HCT116 (cell line): Measurements from ENCODE around the gene APOBEC3F. TPM values are rescaled to one million over a fixed set of nuclear protein-coding genes. Genes with fewer than 3 reads are reported as not detected.

Source experiments
- ATAC-seq: fragments of 200-7000 bp; cut with Tn5 transposase; 2 replicates; pipeline ENCODE4 v1.9.1; 2020; ENCODE audit warnings: mild to moderate bottlenecking, moderate library complexity
- BruUV-seq: library from RNA; stranded (reverse); fragments of 400-500 nt; replicated peaks from 2 replicates; lab custom pipeline; 2021; lab: Mats Ljungman, UMichigan
- CTCF ChIA-PET: fragments of 300-600 bp; sonication (Branson Sonifier 250); formaldehyde crosslinking; loops from one replicate; lab custom pipeline; 2021; ENCODE audit warnings: antibody characterized with exemption; lab: Charles Lee
- POLR2A ChIA-PET: fragments of 300-600, 350-600 bp; sonication (Branson Sonifier 250); formaldehyde crosslinking; loops from one replicate; lab custom pipeline; 2021; ENCODE audit warnings: antibody characterized with exemption; lab: Charles Lee
- RAD21 ChIA-PET, 2 experiments: fragments of 300-600 bp; sonication (Branson Sonifier 250); formaldehyde crosslinking; loops; one replicate each; lab custom pipeline; 2023; ENCODE audit warnings: low total read pairs in 2 of 2; ENCODE audit not compliant: uncharacterized antibody in 2 of 2, unreplicated experiment in 2 of 2, low non-redundant PET in 1 of 2; lab: Charles Lee
- DNase-seq: peaks from one replicate; pipeline ENCODE4 v3.0.0-alpha.2; 2010; ENCODE audit warnings: low read depth, low spot score
- H2AFZ ChIP-seq: fragments of 200-600 bp; shearing (Covaris generic), sonication (generic); 2 replicates; pipeline ENCODE4 v1.6.1; 2017; ENCODE audit warnings: low read depth, mixed run types, mixed read lengths, antibody characterized with exemption, low read length; ENCODE audit not compliant: poor library complexity, severe bottlenecking
- H3K27ac ChIP-seq: 2 replicates; pipeline ENCODE4 v1.5.1; 2012; ENCODE audit warnings: low read depth, low read length
- H3K27me3 ChIP-seq: fragments of 200-600 bp; sonication (generic); 2 replicates; pipeline ENCODE4 v1.6.1; 2016; ENCODE audit warnings: mixed run types, low read length, mixed read lengths; ENCODE audit not compliant: insufficient read depth
- H3K36me3 ChIP-seq, 2 experiments: fragments of 200-500 bp in 1 of 2; fragments of 200-600 bp in 1 of 2; sonication (Bioruptor generic) in 1 of 2; sonication (generic) in 1 of 2; 2 replicates each; pipeline versions ENCODE4 v1.5.1 to v1.6.1; 2014 to 2016; ENCODE audit warnings: low read length in 2 of 2, inconsistent platforms in 1 of 2, mixed read lengths in 1 of 2, mixed run types in 1 of 2; ENCODE audit not compliant: insufficient read depth in 2 of 2, control insufficient read depth in 1 of 2
- H3K4me1 ChIP-seq, 2 experiments: fragments of 200-600 bp in 1 of 2; sonication (generic) in 1 of 2; 2 replicates each; pipeline versions ENCODE4 v1.5.1 to v1.6.1; 2012 to 2017; ENCODE audit warnings: low read length in 2 of 2, inconsistent platforms in 1 of 2, mild to moderate bottlenecking in 1 of 2, mixed read lengths in 1 of 2, mixed run types in 1 of 2, moderate library complexity in 1 of 2; ENCODE audit not compliant: insufficient read depth in 2 of 2, control insufficient read depth in 1 of 2
- H3K4me2 ChIP-seq: fragments of 200-600 bp; sonication (generic); 2 replicates; pipeline ENCODE4 v1.6.1; 2017; ENCODE audit warnings: mixed run types, low read length, mixed read lengths
- H3K4me3 ChIP-seq, 2 experiments: fragments of 200-600 bp in 1 of 2; sonication (generic) in 1 of 2; replicated peaks in 1 of 2; 2 replicates each; pipeline ENCODE4 v1.5.1; 2011 to 2016; ENCODE audit warnings: low read length in 2 of 2, control low read depth in 1 of 2, low read depth in 1 of 2, mild to moderate bottlenecking in 1 of 2, mixed read lengths in 1 of 2, mixed run types in 1 of 2
- H3K79me2 ChIP-seq: fragments of 200-600 bp; sonication (generic); 2 replicates; pipeline ENCODE4 v1.6.1; 2017; ENCODE audit warnings: mild to moderate bottlenecking, mixed run types, low read length, moderate library complexity, mixed read lengths; ENCODE audit not compliant: insufficient read depth
- H3K9ac ChIP-seq: fragments of 200-600 bp; sonication (generic); 2 replicates; pipeline ENCODE4 v1.6.1; 2016; ENCODE audit warnings: low read length, mixed read lengths
- H3K9me2 ChIP-seq: fragments of 200-600 bp; sonication (generic), shearing (Covaris generic); 2 replicates; pipeline ENCODE4 v1.6.1; 2017; ENCODE audit warnings: mixed run types, mild to moderate bottlenecking, moderate library complexity; ENCODE audit not compliant: insufficient read depth
- H3K9me3 ChIP-seq, 2 experiments: fragments of 200-500 bp in 1 of 2; fragments of 200-600 bp in 1 of 2; sonication (Bioruptor generic) in 1 of 2; sonication (generic) in 1 of 2; 2 replicates each; pipeline ENCODE4 v1.6.1; 2014 to 2017; ENCODE audit warnings: low read length in 2 of 2, mixed read lengths in 2 of 2, inconsistent platforms in 1 of 2, low read depth in 1 of 2, mild to moderate bottlenecking in 1 of 2, mixed run types in 1 of 2, moderate library complexity in 1 of 2; ENCODE audit not compliant: control insufficient read depth in 1 of 2, insufficient read depth in 1 of 2
- H4K20me1 ChIP-seq: fragments of 200-600 bp; sonication (generic), shearing (Covaris generic); 2 replicates; pipeline ENCODE4 v1.6.1; 2017; ENCODE audit warnings: mixed run types, mild to moderate bottlenecking, moderate library complexity; ENCODE audit not compliant: insufficient read depth
- ATF3 ChIP-seq: IDR thresholded peaks from 2 replicates; pipeline ENCODE4 v1.6.1; 2012
- CEBPB ChIP-seq: IDR thresholded peaks from 2 replicates; pipeline ENCODE4 v1.6.1; 2012; ENCODE audit warnings: low read depth
- CTCF ChIP-seq, 3 experiments: fragments of 200-600 bp in 1 of 3; sonication (generic) in 1 of 3; IDR thresholded peaks in 2 of 3; conservative IDR thresholded peaks in 1 of 3; 2 replicates each; pipeline ENCODE4 v1.5.1; 2012 to 2017; ENCODE audit warnings: low read depth in 2 of 3, low read length in 2 of 3, antibody characterized with exemption in 1 of 3, borderline replicate concordance in 1 of 3, control low read depth in 1 of 3, mild to moderate bottlenecking in 1 of 3, mixed read lengths in 1 of 3, mixed run types in 1 of 3, moderate library complexity in 1 of 3; ENCODE audit not compliant: insufficient read depth in 1 of 3
- EGR1 ChIP-seq: IDR thresholded peaks from 2 replicates; pipeline ENCODE4 v1.6.1; 2012; ENCODE audit warnings: low read depth
- ELF1 ChIP-seq: IDR thresholded peaks from 2 replicates; pipeline ENCODE4 v1.6.1; 2012; ENCODE audit warnings: low read depth, borderline replicate concordance
- EZH2 ChIP-seq: fragments of 200-600 bp; sonication (generic); IDR thresholded peaks from 2 replicates; pipeline ENCODE4 v1.6.1; 2017; ENCODE audit warnings: antibody characterized with exemption, mixed run types
- EZH2phosphoT487 ChIP-seq: fragments of 200-600 bp; IDR thresholded peaks from 2 replicates; pipeline ENCODE4 v1.6.1; 2018; ENCODE audit warnings: antibody characterized with exemption, borderline replicate concordance
- JUND ChIP-seq: IDR thresholded peaks from 2 replicates; pipeline ENCODE4 v1.6.1; 2012
- MAX ChIP-seq: IDR thresholded peaks from 2 replicates; pipeline ENCODE4 v1.6.1; 2012
- RAD21 ChIP-seq: IDR thresholded peaks from 2 replicates; pipeline ENCODE4 v1.6.1; 2012; ENCODE audit warnings: low read depth, mild to moderate bottlenecking
- REST ChIP-seq: IDR thresholded peaks from 2 replicates; pipeline ENCODE4 v1.6.1; 2012; ENCODE audit warnings: low read depth
- SIN3A ChIP-seq: IDR thresholded peaks from 2 replicates; pipeline ENCODE4 v1.6.1; 2012; ENCODE audit warnings: low read depth
- SRF ChIP-seq: IDR thresholded peaks from 2 replicates; pipeline ENCODE4 v1.6.1; 2012; ENCODE audit warnings: low read depth
- YY1 ChIP-seq: IDR thresholded peaks from 2 replicates; pipeline ENCODE4 v1.6.1; 2011; ENCODE audit warnings: low read length, low read depth, moderate library complexity, mild to moderate bottlenecking; ENCODE audit not compliant: insufficient replicate concordance; ENCODE audit errors: extremely low read depth
- ZFX ChIP-seq: fragments of 450-650 bp; IDR thresholded peaks from 2 replicates; pipeline ENCODE4 v1.6.1; 2017
- ZNF274 ChIP-seq: fragments of 200-500 bp; sonication (Bioruptor generic); IDR thresholded peaks from 2 replicates; pipeline ENCODE4 v1.6.1; 2014; ENCODE audit warnings: mild to moderate bottlenecking, low read depth, low read length, inconsistent platforms
- intact Hi-C: fragments of 100-400 bp; cut with micrococcal nuclease; formaldehyde crosslinking; loops from 2 replicates; pipeline ENCODE4 v1.10.0; 2022
- total RNA-seq: library from RNA; stranded (reverse); gene quantifications from one replicate; pipeline ENCODE4 v1.2.1, GENCODE V29; 2021; ENCODE audit not compliant: unreplicated experiment

Gene APOBEC3F
- total RNA-seq, 1 experiment from 2014 or later: 11.1 TPM

GRCh38 chr22:39016592-39016991, 24.1 kb upstream of the APOBEC3F start (continued):
- TF ChIP-seq CTCF (IDR thresholded peaks at IDR 0.05 in 2 of 3, conservative IDR thresholded peaks at IDR 0.05 in 1 of 3; ENCODE audit: borderline replicate concordance in 1 of 3, insufficient read depth in 1 of 3, low read depth in 2 of 3, low read length in 2 of 3): no peak
- TF ChIP-seq ELF1: no peak
- no peak for TF ChIP-seq YY1
- TF ChIP-seq ZNF274: no peak
- no peak for TF ChIP-seq JUND
- TF ChIP-seq SRF: no peak
- TF ChIP-seq EZH2phosphoT487: no peak

- Histone ChIP-seq H3K4me3 (no peak overlapping the region), H3K9ac (no peak overlapping the region), H2AFZ (no peak overlapping the region), H3K27me3 (no peaks in the 10 kb centered on the region), H3K27ac (no peak overlapping the region), H3K4me2 (no peak overlapping the region), H3K79me2 (peaks cover 11% of the 10 kb centered on the region), H3K9me2 (no peaks in the 10 kb centered on the region), H3K4me1 (peaks cover 3 to 22% of the 10 kb centered on the region in 2 experiments; a peak in 3 of 4 replicates), H4K20me1 (no peaks in the 10 kb centered on the region), H3K9me3 (no peaks in the 10 kb centered on the region), H3K36me3 (peaks cover 0 to 4% of the 10 kb centered on the region in 2 experiments; a peak in 2 of 4 replicates)
- no peak for ATAC-seq
- POLR2A ChIA-PET: no interaction called here
- intact Hi-C loops: no loop called here
- no peak for DNase-seq
- no TSS peak for BruUV-seq
- CTCF ChIA-PET: no interaction called here
- RAD21 ChIA-PET: no interaction called here
- no peak for TF ChIP-seq ATF3
- TF ChIP-seq MAX: no peak
- TF ChIP-seq EZH2: no peak
- TF ChIP-seq SRF: no peak
- TF ChIP-seq EZH2phosphoT487: no peak
- TF ChIP-seq SIN3A: no peak
- TF ChIP-seq ZNF274: no peak
- no peak for TF ChIP-seq ZFX
- TF ChIP-seq ELF1: no peak
- no peak for TF ChIP-seq EGR1
- TF ChIP-seq CEBPB: no peak
- TF ChIP-seq REST: no peak
- no peak for TF ChIP-seq RAD21
- TF ChIP-seq CTCF (IDR thresholded peaks at IDR 0.05 in 2 of 3, conservative IDR thresholded peaks at IDR 0.05 in 1 of 3; ENCODE audit: borderline replicate concordance in 1 of 3, insufficient read depth in 1 of 3, low read depth in 2 of 3, low read length in 2 of 3): no peak
Observed at GRCh38 chr22:39017596-39018365, 22.9 kb upstream of the APOBEC3F start.
